KMS-11 (cell line): ENCODE data around the gene HDAC11.

ENCODE experiments used
- H2AFZ ChIP-seq: fragments of 200-600 bp; sonication (generic); 2 replicates; pipeline ENCODE4 v1.6.1; 2016; ENCODE audit warnings: antibody characterized with exemption, mixed run types, low read depth
- H3K27ac ChIP-seq: fragments of 200-600 bp; sonication (generic); 2 replicates; pipeline ENCODE4 v1.6.1; 2016; ENCODE audit warnings: mild to moderate bottlenecking, mixed run types
- H3K27me3 ChIP-seq: fragments of 200-600 bp; sonication (generic); 2 replicates; pipeline ENCODE4 v1.6.1; 2017; ENCODE audit warnings: mild to moderate bottlenecking, low read depth, mixed run types, moderate library complexity; ENCODE audit not compliant: insufficient read depth
- H3K36me3 ChIP-seq: fragments of 200-600 bp; sonication (generic); 2 replicates; pipeline ENCODE4 v1.6.1; 2017; ENCODE audit warnings: mild to moderate bottlenecking, mixed run types; ENCODE audit not compliant: insufficient read depth
- H3K4me1 ChIP-seq: fragments of 200-600 bp; sonication (generic); 2 replicates; pipeline ENCODE4 v1.6.1; 2016; ENCODE audit warnings: mild to moderate bottlenecking, low read depth, mixed run types; ENCODE audit not compliant: poor library complexity, severe bottlenecking
- H3K4me2 ChIP-seq: fragments of 200-600 bp; sonication (generic); 2 replicates; pipeline ENCODE4 v1.7.0; 2016; ENCODE audit warnings: mild to moderate bottlenecking, mixed run types
- H3K4me3 ChIP-seq: fragments of 200-600 bp; sonication (generic); IDR thresholded peaks from 2 replicates; pipeline ENCODE4 v1.6.1; 2017; ENCODE audit warnings: low read depth, low read length, mixed read lengths; ENCODE audit not compliant: insufficient read depth
- H3K79me2 ChIP-seq: fragments of 200-600 bp; sonication (generic); 2 replicates; pipeline ENCODE4 v1.6.1; 2016; ENCODE audit warnings: low read depth, mixed run types; ENCODE audit not compliant: insufficient read depth
- H3K9ac ChIP-seq: fragments of 200-600 bp; sonication (generic); 2 replicates; pipeline ENCODE4 v1.6.1; 2016; ENCODE audit warnings: mild to moderate bottlenecking, mixed run types
- H4K20me1 ChIP-seq: fragments of 200-600 bp; sonication (generic); 2 replicates; pipeline ENCODE4 v1.6.1; 2016; ENCODE audit warnings: mild to moderate bottlenecking, mixed run types; ENCODE audit not compliant: insufficient read depth
- TF ChIP-seq, protein P1 (sequence below): fragments of 200-600 bp; sonication (generic); conservative IDR thresholded peaks from 2 replicates; pipeline ENCODE4 v1.6.1; 2017; ENCODE audit warnings: low read depth, mild to moderate bottlenecking, antibody characterized with exemption, low read length, moderate library complexity, mixed read lengths

The HDAC11 gene

DNA sequence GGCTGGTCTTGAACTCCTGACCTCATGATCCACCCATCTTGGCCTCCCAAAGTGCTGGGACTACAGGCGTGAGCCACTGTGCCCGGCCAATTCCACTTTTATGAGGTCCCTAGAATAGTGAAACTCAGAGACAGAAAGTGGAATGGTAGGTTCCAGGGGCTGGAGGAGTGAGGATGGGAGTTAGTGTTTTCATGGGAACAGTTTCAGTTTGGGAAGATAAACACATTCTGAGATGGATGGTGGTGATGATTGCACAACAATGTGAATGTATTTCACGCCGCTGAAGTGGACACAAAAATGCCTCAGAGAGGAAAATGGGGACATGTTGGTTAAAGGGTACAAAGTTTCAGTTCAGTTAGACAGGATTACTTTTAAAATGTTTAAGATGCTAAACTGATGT lies 22.5 kb upstream of the HDAC11 start:
- H3K4me3 ChIP-seq: no peak overlapping the region
- peaks cover 6% of the 10 kb centered on the region for H3K4me1 ChIP-seq
- no peak overlapping the region for H3K9ac ChIP-seq
- no peak overlapping the region for H3K27ac ChIP-seq
- no peaks in the 10 kb centered on the region for H3K36me3 ChIP-seq
- no peaks in the 10 kb centered on the region for H3K79me2 ChIP-seq
- H4K20me1 ChIP-seq: no peaks in the 10 kb centered on the region
- no peak overlapping the region for H2AFZ ChIP-seq
- H3K27me3 ChIP-seq: no peaks in the 10 kb centered on the region
- TF ChIP-seq, protein P1, sequence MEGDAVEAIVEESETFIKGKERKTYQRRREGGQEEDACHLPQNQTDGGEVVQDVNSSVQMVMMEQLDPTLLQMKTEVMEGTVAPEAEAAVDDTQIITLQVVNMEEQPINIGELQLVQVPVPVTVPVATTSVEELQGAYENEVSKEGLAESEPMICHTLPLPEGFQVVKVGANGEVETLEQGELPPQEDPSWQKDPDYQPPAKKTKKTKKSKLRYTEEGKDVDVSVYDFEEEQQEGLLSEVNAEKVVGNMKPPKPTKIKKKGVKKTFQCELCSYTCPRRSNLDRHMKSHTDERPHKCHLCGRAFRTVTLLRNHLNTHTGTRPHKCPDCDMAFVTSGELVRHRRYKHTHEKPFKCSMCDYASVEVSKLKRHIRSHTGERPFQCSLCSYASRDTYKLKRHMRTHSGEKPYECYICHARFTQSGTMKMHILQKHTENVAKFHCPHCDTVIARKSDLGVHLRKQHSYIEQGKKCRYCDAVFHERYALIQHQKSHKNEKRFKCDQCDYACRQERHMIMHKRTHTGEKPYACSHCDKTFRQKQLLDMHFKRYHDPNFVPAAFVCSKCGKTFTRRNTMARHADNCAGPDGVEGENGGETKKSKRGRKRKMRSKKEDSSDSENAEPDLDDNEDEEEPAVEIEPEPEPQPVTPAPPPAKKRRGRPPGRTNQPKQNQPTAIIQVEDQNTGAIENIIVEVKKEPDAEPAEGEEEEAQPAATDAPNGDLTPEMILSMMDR: no peak
- no peak overlapping the region for H3K4me2 ChIP-seq

DNA sequence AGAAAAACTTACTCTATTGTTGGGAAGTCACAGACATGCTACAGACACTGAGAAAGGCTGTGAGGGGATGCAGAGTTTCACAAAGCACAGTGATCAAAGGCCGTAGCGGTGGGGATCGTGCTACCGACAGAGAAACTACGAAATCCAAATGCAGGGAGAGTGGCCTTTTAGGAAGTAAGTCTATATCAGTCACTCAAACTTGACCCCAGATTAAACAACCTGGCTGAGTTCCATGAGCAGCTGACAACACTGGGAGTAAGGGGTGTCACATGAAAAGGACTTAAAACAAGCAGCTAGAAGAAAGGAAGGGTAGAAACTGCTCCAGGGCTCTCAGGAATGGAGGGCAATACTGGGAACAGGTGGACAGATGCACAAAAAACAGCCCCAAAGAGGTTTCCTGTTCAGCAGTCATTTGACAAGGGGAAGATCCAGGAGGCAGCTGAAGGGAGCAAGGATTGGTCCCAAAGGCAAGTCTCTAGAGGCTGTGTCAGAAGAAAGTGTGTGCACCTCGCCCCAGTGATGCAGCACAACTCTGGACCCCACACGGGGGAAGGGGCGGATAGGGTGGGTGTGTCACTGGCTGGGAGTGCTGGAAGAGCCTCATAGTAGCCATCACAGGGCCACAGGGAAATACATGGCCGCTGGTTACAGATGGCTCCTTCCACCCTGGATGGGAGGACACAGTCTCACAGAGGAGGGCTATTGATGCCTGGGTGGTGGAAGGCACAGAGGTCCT lies 20.3 kb upstream of the HDAC11 start:
- no peak overlapping the region for H3K4me3 ChIP-seq
- no peaks in the 10 kb centered on the region for H4K20me1 ChIP-seq
- no peak overlapping the region for H3K9ac ChIP-seq
- no peaks in the 10 kb centered on the region for H3K4me1 ChIP-seq
- H3K27me3 ChIP-seq: no peaks in the 10 kb centered on the region
- no peaks in the 10 kb centered on the region for H3K36me3 ChIP-seq
- TF ChIP-seq, protein P1: no peak
- no peak overlapping the region for H2AFZ ChIP-seq
- H3K4me2 ChIP-seq: no peak overlapping the region
- H3K27ac ChIP-seq: no peak overlapping the region
- no peaks in the 10 kb centered on the region for H3K79me2 ChIP-seq

DNA sequence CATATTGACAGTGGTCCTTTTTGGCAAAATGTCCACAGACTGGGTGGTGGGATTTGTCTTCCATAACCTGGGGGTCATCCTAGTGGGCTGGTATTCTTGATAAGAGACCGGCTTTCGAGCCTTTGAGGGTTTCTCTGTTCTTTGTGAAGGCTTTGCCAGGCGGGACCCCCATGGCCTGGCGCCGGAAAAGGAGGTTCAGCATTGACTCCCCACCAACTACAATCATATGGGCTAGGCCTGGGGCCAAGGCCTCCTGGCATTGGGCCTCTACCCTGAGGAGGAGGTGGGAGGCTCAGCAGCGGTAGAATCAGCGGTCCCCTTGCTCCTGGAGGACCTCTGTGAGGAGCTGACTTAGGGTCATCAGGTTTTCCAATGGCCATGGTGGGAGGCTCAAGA lies 19.8 kb upstream of the HDAC11 start:
- no peaks in the 10 kb centered on the region for H3K36me3 ChIP-seq
- no peak overlapping the region for H3K27ac ChIP-seq
- H3K79me2 ChIP-seq: no peaks in the 10 kb centered on the region
- H3K4me1 ChIP-seq: no peaks in the 10 kb centered on the region
- no peak overlapping the region for H3K9ac ChIP-seq
- H4K20me1 ChIP-seq: no peaks in the 10 kb centered on the region
- no peak overlapping the region for H2AFZ ChIP-seq
- H3K4me2 ChIP-seq: no peak overlapping the region
- H3K4me3 ChIP-seq: no peak overlapping the region
- no peaks in the 10 kb centered on the region for H3K27me3 ChIP-seq
- TF ChIP-seq, protein P1: no peak

DNA sequence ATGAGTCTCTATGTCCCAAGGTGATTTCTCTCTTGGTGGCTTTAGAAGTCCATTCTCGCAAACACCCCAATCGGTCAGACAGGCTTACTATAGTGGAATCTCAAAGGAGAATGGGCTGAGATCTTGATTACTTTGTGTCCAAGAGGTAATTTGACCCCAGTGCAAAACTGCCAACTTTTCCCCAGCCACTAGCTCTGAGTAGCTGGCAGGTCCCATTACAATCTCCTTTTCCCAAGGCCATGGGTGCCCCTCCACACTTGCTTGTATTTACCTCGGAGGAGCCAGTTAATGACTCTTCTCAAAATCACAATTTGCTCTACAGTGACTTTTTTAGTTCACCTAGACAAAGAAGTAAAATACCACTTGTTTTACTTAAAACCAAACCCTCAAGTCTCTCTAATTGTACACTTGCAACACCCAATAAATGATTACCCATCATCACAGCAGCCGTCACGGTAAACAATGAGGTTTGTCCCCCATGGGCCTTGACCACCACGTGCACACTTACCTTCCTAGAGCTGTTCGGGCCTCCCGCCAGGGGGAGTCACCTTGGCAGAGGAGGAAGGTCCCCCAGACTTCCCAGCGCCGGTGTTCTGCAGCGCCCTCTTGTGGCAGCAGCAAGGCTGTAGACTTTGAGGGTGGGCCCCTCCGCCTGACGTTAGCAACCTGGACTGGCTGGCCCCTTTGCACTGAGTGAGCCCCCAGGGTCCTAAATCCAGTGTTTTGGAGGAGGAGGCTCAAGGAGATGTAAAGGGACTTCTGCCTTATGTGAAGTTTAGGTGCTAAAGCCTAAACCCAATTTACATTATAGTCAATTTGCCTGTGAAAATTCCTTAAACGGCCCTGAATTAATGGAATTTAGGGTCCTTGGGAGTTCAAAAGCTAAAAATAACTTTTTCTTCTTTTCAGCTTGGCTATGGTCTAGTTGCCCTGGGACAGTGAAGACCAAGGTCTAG lies 18.7 kb upstream of the HDAC11 start:
- H3K4me1 ChIP-seq: no peaks in the 10 kb centered on the region
- no peaks in the 10 kb centered on the region for H3K36me3 ChIP-seq
- TF ChIP-seq, protein P1: peak; percentile 81
- H3K4me2 ChIP-seq: no peak overlapping the region
- H2AFZ ChIP-seq: no peak overlapping the region
- H4K20me1 ChIP-seq: no peaks in the 10 kb centered on the region
- H3K4me3 ChIP-seq: no peak overlapping the region
- no peak overlapping the region for H3K9ac ChIP-seq
- no peak overlapping the region for H3K27ac ChIP-seq
- H3K79me2 ChIP-seq: no peaks in the 10 kb centered on the region
- no peaks in the 10 kb centered on the region for H3K27me3 ChIP-seq
